PC-9 (cell line): ENCODE data around the gene IER5L. TPM values are rescaled to one million over a fixed set of nuclear protein-coding genes. Genes with fewer than 3 reads are reported as not detected.

ENCODE experiments used
- BruUV-seq: library from RNA; stranded (reverse); fragments of 400-500 nt; replicated peaks from 2 replicates; lab custom pipeline; 2021; lab: Mats Ljungman, UMichigan
- CTCF ChIA-PET: fragments of 300-600 bp; sonication (Branson Sonifier 250); formaldehyde crosslinking; loops from one replicate; lab custom pipeline; 2022; ENCODE audit warnings: antibody characterized with exemption; lab: Charles Lee
- POLR2A ChIA-PET: fragments of 300-600 bp; sonication (Branson Sonifier 250); formaldehyde crosslinking; loops from one replicate; lab custom pipeline; 2022; ENCODE audit warnings: antibody characterized with exemption; ENCODE audit not compliant: unreplicated experiment; lab: Charles Lee
- DNase-seq, 2 experiments: peaks; one replicate each; pipeline versions ENCODE4 v3.0.0 to v3.0.0-alpha.2; 2015 to 2022; ENCODE audit warnings: mixed read lengths in 1 of 2
- H2AFZ ChIP-seq: fragments of 200-600 bp; sonication (generic); 2 replicates; pipeline ENCODE4 v1.8.1; 2017; ENCODE audit warnings: antibody characterized with exemption
- H3F3A ChIP-seq: fragments of 200-600 bp; sonication (generic); 2 replicates; pipeline ENCODE4 v1.8.1; 2017; ENCODE audit warnings: antibody characterized with exemption, mild to moderate bottlenecking, low read depth; ENCODE audit not compliant: insufficient read depth
- H3K27ac ChIP-seq: fragments of 200-600 bp; sonication (generic); 2 replicates; pipeline ENCODE4 v1.6.1; 2016; ENCODE audit warnings: mixed run types
- H3K27me3 ChIP-seq: fragments of 200-600 bp; sonication (generic); 2 replicates; pipeline ENCODE4 v1.6.1; 2016; ENCODE audit warnings: low read depth, mixed run types; ENCODE audit not compliant: insufficient read depth
- H3K36me3 ChIP-seq: fragments of 200-600 bp; sonication (generic); 2 replicates; pipeline ENCODE4 v1.6.1; 2016; ENCODE audit warnings: low read depth, mixed run types
- H3K4me1 ChIP-seq: fragments of 200-600 bp; sonication (generic); replicated peaks from 2 replicates; pipeline ENCODE4 v1.6.1; 2016; ENCODE audit warnings: mixed run types; ENCODE audit not compliant: insufficient read depth
- H3K4me2 ChIP-seq: fragments of 200-600 bp; sonication (generic); 2 replicates; pipeline ENCODE4 v1.6.1; 2017; ENCODE audit warnings: mixed run types
- H3K4me3 ChIP-seq: fragments of 200-600 bp; sonication (generic); 2 replicates; pipeline ENCODE4 v1.6.1; 2016; ENCODE audit warnings: mixed run types
- H3K79me2 ChIP-seq: fragments of 200-600 bp; sonication (generic); 2 replicates; pipeline ENCODE4 v1.6.1; 2017; ENCODE audit warnings: low read depth, mixed run types
- H3K9me2 ChIP-seq: fragments of 200-600 bp; sonication (generic); 2 replicates; pipeline ENCODE4 v1.8.1; 2017; ENCODE audit warnings: mild to moderate bottlenecking; ENCODE audit not compliant: insufficient read depth
- H3K9me3 ChIP-seq: fragments of 200-600 bp; sonication (generic); 2 replicates; pipeline ENCODE4 v1.8.1; 2016; ENCODE audit warnings: low read depth; ENCODE audit not compliant: insufficient read depth
- H4K20me1 ChIP-seq: fragments of 200-600 bp; sonication (generic); 2 replicates; pipeline ENCODE4 v1.8.1; 2017; ENCODE audit not compliant: insufficient read depth
- EZH2 ChIP-seq: fragments of 200-600 bp; sonication (generic); IDR thresholded peaks from 2 replicates; pipeline ENCODE4 v1.8.0; 2017; ENCODE audit warnings: antibody characterized with exemption, low read depth
- intact Hi-C: fragments of 100-400 bp; cut with micrococcal nuclease; formaldehyde crosslinking; loops from one replicate; pipeline ENCODE4 v1.10.0; 2022; ENCODE audit not compliant: unreplicated experiment
- total RNA-seq: library from RNA; stranded (reverse); gene quantifications from 2 replicates; pipeline ENCODE4 v1.2.3, GENCODE V29; 2021
- TF ChIP-seq, protein P1 (sequence below): fragments of 200-600 bp; sonication (generic); conservative IDR thresholded peaks from 2 replicates; pipeline ENCODE4 v1.6.1; 2017; ENCODE audit warnings: mixed run types, antibody characterized with exemption, mild to moderate bottlenecking, moderate library complexity

Gene IER5L
- total RNA-seq, 1 experiment from 2014 or later: 37.3 TPM

DNA sequence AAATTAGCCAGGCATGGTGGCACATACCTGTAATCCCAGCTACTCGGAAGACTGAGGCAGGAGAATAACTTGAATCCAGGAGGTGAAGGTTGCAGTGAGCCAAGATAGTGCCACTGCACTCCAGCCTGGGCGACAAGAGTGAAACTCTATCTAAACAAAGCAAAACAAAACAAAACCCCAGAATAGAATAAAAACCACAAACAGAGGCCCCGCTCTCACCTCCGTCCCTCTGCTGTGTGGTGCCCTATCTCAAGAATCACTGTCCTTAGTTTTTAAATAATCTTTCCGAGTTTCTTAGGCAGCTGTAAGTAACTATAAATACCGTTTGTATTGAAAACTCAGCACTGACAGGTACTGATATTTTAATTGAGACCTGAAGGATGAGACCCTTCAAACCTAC, 42.7 kb upstream of the IER5L start:
- Histone ChIP-seq H3K27ac (no peak overlapping the region), H3F3A (peaks cover 4% of the 10 kb centered on the region; the same call in 1 of the 2 replicates), H3K4me2 (no peak overlapping the region), H3K4me1 (peaks cover 10% of the 10 kb centered on the region), H3K9me3 (no peaks in the 10 kb centered on the region), H4K20me1 (no peaks in the 10 kb centered on the region), H3K36me3 (no peaks in the 10 kb centered on the region), H3K27me3 (no peaks in the 10 kb centered on the region), H3K4me3 (no peak overlapping the region), H3K9me2 (no peaks in the 10 kb centered on the region), H3K79me2 (no peaks in the 10 kb centered on the region), H2AFZ (no peak overlapping the region)
- ChIA-PET CTCF (interaction anchor here (0.6 kb wide), 1 partner anchor 48 kb away, joined by 7 read pairs; no protein-coding TSS in a partner anchor), POLR2A (interaction anchor here (0.5 kb wide), 1 partner anchor 10 kb away, joined by 5 read pairs; no protein-coding TSS in a partner anchor)
- no TSS peak for BruUV-seq
- no peak for DNase-seq
- intact Hi-C loops: no loop called here
- TF ChIP-seq, protein P1, sequence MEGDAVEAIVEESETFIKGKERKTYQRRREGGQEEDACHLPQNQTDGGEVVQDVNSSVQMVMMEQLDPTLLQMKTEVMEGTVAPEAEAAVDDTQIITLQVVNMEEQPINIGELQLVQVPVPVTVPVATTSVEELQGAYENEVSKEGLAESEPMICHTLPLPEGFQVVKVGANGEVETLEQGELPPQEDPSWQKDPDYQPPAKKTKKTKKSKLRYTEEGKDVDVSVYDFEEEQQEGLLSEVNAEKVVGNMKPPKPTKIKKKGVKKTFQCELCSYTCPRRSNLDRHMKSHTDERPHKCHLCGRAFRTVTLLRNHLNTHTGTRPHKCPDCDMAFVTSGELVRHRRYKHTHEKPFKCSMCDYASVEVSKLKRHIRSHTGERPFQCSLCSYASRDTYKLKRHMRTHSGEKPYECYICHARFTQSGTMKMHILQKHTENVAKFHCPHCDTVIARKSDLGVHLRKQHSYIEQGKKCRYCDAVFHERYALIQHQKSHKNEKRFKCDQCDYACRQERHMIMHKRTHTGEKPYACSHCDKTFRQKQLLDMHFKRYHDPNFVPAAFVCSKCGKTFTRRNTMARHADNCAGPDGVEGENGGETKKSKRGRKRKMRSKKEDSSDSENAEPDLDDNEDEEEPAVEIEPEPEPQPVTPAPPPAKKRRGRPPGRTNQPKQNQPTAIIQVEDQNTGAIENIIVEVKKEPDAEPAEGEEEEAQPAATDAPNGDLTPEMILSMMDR: no peak
- no peak for TF ChIP-seq EZH2

DNA sequence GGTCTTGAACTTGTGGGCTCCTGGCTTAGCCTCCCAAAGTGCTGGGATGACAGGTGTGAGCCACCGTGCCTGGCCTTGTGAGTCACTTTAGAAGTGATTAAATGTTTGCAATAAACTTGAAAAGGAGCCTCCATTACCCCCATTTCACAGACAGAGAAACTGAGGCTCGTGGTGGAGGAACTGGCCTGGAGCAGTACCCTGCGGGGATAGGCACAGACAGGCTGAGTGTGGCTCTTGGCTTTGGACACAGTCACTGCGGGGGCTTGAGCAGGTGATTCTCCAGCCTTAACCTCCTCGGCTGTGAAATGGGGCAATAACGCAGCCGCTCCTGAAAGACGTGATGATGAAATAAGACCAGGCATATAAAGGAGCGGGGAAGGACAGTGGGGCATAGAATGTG, 40.9 kb upstream of the IER5L start:
- no peak overlapping the region for H3K4me3 ChIP-seq
- no peaks in the 10 kb centered on the region for H3K4me1 ChIP-seq
- BruUV-seq: no TSS peak
- no peaks in the 10 kb centered on the region for H3K79me2 ChIP-seq
- H2AFZ ChIP-seq: no peak overlapping the region
- H4K20me1 ChIP-seq: no peaks in the 10 kb centered on the region
- ChIA-PET CTCF (no interaction called here), POLR2A (interaction anchor here (0.5 kb wide), 1 partner anchor 41 kb away, joined by 3 read pairs; the partner anchor contains the start of gene IER5L)
- TF ChIP-seq EZH2: no peak
- TF ChIP-seq, protein P1: no peak
- no peaks in the 10 kb centered on the region for H3K9me3 ChIP-seq
- intact Hi-C loops: no loop called here
- no peaks in the 10 kb centered on the region for H3K9me2 ChIP-seq
- no peaks in the 10 kb centered on the region for H3K36me3 ChIP-seq
- no peak overlapping the region for H3K27ac ChIP-seq
- no peak for DNase-seq
- H3F3A ChIP-seq: peaks cover under 1% of the 10 kb centered on the region; the same call in 1 of the 2 replicates
- H3K27me3 ChIP-seq: no peaks in the 10 kb centered on the region
- H3K4me2 ChIP-seq: no peak overlapping the region

DNA sequence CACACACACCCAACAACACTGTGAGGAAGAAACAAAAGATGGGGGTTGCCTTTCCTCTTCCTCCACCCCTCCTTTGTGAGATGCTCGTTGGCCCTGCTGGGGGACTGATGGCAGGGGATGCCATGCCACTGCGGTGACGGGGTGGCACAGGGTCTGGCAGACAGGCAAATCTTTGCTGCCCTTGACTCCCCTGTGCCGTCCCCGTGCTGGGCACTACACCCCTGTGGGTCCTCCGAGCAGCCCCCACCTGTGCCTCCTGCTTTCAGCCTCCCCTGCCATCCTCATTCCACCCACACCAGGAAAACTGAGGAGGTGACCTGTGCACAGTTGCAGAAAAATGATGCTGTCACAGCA, 40.2 kb upstream of the IER5L start:
- no peaks in the 10 kb centered on the region for H3K9me3 ChIP-seq
- H4K20me1 ChIP-seq: no peaks in the 10 kb centered on the region
- H3K27ac ChIP-seq: no peak overlapping the region
- no peaks in the 10 kb centered on the region for H3K4me1 ChIP-seq
- POLR2A ChIA-PET: no interaction called here
- H3K27me3 ChIP-seq: no peaks in the 10 kb centered on the region
- no TSS peak for BruUV-seq
- DNase-seq: no peak
- H3K4me3 ChIP-seq: no peak overlapping the region
- CTCF ChIA-PET: no interaction called here
- intact Hi-C loops: no loop called here
- TF ChIP-seq, protein P1: no peak
- no peak for TF ChIP-seq EZH2
- no peak overlapping the region for H3K4me2 ChIP-seq
- H2AFZ ChIP-seq: no peak overlapping the region
- no peaks in the 10 kb centered on the region for H3F3A ChIP-seq
- no peaks in the 10 kb centered on the region for H3K9me2 ChIP-seq
- H3K79me2 ChIP-seq: no peaks in the 10 kb centered on the region
- no peaks in the 10 kb centered on the region for H3K36me3 ChIP-seq
